Stimulated activated CD4-positive, alpha-beta T cell treated with anti-CD3 and anti-CD28 coated beads, Interleukin-1b, Interleukin-23, amount 100 ng/mL, for 4 hours (primary cell): ENCODE measurements around the gene TECTA.
"Not testable (repeated sequence)": the region's sequence is repeated elsewhere in the genome, so short reads cannot be mapped to it uniquely, and the experiment has no call there.

Experiments
- DNase-seq, 2 donors: peaks; one replicate each; pipeline ENCODE4 v3.0.0-alpha.2; 2020; ENCODE audit warnings: low read depth in 2 of 2

Gene TECTA

DNA sequence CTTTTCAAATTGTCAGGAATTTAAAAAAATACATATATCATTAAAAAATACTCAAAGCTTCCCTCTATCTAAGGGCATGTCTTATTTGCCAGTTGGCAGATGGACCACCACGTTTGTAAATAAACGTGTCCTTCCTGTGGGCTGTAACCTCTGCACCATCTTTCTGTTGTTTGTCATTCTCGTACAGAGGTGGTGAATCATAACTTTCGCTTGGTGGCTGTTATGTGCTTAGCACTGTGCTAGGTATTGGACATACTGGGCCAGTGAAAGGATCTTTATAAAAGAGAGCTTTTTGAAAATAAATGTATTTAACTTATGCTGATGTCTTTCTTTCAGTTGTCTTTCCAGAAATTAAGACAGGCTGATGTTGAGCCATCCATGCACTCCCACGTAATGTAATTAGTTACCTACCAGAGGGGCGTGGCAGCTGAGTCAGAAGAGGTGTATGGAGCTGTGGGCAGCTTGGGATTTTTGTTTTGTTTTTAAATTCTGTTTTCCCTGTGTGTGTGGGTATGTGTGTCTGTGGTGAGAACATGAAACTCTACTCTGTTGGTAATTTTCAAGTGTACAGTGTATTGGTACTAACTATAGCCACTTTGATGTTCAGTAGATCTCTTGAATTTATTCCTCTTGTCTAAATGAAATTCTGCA, 62.7 kb downstream of the TECTA start:
- no peak for DNase-seq

DNA sequence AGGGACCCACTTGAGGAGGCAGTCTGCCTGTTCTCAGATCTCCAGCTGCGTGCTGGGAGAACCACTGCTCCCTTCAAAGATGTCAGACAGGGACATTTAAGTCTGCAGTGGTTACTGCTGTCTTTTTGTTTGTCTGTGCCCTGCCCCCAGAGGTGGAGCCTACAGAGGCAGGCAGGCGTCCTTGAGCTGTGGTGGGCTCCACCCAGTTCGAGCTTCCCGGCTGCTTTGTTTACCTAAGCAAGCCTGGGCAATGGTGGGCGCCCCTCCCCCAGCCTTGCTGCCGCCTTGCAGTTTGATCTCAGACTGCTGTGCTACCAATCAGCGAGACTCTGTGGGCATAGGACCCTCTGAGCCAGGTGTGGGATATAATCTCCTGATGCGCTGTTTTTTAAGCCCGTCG, 76.6 kb downstream of the TECTA start:
- DNase-seq = not testable (repeated sequence)

DNA sequence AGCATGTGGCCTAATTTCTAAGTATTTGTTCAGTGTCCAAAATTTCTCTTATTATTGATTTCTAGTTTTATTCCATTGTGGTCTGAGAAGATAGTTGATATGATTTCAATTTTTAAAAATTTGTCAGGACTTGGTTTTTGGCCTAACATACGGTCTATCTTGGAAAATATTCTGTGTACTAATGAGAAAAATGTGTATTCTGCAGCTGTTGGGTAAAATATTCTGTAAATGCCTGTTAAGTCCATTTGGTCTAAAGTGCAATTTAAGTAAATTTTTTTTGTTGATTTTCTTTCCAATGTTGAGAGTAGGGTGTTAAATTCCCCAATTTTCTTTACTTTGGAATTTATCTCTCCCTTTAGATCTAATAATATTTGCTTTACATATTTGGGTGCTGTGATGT, 78.3 kb downstream of the TECTA start:
- no peak for DNase-seq

DNA sequence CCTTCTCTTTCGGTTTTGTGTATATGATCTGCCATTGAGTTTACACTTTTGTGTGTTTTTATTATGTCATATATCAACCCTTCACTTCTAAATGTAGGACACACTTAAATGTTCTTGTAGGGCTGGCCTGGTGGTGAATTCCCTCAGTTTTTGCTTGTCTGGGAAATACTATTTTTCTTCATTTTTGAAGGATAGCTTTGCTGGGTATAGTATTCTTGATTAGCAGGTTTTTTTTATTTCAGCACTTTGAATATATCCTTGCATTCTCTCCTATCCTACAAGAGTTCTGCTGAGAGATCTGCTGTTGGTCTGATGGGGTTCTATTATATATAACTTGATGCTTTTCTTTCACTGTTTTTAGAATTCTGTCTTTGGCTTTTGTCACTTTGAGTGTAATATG, 79.1 kb downstream of the TECTA start:
- DNase-seq = no peak

DNA sequence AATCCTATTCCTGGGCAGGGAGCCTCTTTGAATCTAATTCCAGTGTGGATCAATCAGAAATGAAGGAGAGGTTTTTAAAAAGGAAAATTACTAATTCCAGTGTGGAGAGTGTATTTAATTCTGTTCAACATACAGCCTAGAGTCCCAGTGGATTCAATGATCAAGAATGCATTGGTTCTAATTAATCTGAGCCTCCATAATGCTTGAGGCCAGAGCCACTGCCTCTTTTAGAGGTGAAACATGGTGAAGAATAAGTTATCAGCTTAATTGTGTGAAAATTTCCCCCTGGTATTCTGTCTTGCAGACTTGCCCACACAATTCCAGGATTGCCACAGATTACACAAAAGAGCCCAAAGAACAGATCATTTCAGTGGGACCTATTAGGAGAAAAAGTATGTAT, 87.7 kb downstream of the TECTA start:
- no peak for DNase-seq

DNA sequence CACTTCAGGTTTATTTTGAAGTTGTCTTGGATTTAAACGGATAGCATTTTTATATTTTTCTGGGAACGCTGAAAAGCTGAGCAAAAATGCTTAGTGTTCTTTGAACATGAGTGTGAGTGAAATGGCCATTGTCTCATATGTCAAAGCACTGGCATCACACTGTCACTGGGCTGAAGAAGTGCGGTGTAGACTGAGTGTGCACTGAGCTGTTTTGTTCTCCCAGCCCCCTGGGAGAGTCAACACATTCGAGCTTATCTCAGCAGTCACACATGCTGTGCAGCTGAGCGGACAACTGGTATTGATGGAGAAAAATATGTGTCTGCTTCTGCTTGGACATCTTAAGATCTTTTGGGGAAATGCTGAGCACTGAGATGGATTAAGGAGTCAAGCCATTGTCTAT, 90.8 kb downstream of the TECTA start:
- DNase-seq = no peak

DNA sequence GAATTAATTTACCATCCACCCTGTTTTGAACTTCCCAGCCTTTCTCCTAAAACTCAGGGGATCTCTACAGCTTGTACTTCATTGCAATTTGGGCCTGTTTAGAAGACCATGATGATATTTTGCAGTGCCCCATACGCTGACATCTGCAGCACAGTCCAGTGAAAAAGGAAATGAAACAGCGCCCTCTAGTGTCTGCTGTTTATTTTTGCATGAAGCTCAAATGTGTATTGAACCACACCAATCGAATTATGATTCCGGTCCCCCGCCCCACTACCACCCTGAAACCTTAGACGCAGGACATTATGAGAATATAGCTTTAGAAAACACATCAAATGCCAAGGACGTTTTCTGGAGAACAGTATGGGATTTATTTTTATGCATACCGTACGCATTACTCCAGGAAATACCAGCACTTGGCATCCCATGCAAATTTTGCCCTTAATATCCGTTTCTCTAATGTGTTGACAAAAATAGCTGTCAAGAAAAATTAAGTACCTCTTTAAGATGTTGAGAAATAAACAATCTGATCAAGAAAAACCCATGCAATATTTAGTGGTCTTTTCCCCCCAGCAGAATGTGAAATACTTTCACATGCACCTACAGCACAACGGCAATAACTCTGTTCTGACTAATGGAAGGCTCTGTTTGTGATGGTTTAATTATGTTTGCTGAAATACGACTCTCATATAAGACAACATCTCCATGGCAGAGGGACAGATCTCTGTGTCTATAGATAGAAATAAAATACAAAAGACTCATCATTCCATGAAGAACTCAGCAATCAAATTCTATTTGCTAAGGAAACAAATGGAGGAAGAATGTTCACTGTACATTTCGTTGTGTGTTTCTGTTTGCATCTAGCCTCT, 93.9 kb downstream of the TECTA start:
- DNase-seq = peak in 1 of 2 donors; percentile 56

DNA sequence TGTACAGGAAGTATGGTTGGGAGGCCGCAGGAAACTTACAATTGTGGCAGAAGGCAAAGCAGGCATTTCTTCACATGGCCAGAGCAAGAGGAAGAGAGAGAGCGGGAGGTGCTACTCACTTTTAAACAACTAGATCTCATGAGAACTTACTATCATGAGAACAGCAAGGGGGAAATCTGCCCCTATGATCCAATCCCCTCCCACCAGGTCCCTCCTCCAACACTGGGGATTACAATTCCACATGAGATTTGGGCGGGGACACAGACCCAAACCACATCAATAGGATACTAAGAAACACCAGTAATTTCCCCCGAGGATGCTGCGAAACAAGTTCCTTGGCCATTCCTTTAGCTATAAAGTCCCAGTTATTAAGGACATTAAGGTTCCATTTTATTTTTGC, 97.4 kb downstream of the TECTA start:
- no peak for DNase-seq

DNA sequence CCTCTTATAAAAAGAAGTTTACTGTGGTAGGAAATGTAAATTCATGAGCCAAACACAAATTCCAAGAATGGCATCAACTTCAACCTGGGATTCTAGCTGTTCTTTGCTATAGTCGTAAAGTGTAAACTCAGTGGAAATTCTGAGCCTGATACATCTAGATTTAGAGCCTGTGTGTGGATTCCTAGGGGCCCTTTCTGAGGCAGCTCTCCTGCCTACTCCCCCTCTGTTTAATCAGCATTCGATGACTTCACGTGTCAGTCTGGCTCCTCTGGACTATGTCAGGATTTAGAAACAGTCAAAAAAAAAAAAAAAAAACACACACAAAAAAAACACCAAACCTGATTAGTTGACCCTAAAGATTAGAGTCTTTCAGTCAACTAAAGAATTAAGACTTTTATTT, 98.5 kb downstream of the TECTA start:
- no peak for DNase-seq

DNA sequence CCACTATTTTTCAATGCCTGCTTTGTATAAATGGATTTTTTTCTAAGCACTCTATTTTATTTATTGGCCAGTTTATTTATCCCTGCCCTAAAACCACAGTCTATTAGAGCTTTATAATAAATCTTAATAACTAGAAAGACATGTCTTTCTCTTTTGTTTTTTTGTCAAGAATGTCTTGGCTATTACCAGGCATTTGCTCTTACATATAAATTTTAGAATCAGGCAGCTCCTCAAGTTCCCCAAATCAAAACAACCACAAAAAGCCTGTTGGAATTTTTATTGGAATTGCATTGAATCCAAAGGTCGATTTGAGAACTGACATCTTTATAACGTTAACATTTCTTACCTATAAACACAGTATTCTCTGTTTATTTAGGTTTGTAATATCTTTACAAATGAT, 105.8 kb downstream of the TECTA start:
- no peak for DNase-seq

DNA sequence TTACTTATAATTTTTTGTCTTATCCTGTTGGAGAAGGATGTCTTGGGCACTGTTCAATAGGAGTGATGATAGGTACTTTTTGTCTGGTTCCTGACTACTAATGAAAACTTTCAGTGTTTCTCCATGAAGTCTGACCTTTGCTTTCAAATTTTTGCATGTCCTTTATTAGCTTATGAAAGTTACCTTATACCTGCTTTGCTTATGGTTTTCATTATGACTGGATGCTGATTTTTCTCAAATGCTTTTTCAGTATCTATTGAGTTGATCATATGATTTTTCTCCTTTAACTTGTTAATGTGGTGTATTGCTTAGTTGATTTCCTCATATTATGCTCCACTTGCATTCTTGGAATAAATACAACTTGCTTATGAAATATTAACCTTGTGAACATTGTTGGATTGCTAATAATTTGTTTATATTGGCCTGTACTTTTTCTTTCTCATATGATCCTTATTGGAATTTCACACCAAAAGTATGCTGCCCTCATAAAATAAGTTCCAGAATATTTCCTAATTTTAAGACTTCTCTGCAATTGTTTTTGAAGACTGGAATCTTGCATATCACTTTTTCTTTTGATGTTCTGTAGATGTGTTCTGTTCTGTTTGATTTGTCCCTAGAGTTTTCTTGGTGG, 106.6 kb downstream of the TECTA start:
- DNase-seq = no peak

DNA sequence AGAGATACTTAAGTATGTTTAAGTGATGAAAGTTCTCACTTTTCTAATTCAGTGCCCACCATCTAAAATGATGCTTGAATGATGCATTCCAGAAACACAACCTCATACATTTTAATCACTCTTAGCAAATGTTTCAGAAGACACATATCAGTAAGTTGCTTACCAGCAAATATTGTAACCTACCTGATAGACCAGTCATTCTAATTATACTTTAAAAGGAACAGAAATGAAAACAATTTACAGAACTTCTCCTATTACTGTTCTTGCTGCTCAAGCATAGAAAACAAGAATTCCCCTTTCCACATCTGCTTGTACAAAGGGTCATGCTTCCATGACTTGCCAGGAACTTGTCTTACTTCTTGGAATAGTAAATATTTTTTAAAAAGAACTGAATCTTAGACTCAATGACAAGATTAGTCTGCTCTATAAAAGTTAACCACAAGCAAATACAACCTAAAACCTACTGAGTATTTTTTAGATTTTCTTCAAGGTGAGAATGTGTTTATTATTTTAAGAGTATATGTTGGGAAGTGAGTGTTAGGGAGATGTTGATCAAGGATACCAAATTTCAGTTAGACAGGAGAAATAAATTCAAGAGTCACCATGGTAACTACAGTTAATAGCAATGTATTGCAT, 109.5 kb downstream of the TECTA start:
- no peak for DNase-seq

DNA sequence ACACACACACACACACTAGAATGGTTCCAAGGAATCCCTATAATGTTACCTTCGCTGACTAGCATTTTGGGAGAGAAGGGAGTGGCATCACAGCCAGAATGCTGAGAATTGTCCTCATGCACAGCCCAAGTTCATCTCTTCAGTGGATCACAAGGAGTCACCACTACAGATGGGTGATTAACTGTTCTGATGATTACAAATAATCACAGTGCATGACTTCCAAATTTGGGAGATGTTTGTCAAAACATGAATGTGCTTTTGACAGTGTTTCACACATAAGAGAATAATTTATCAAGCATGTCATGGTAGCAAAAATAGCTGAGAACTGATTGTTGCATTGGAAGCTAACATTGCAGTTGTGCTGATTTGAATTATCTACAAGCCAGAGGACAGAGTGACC, 110.6 kb downstream of the TECTA start:
- no peak for DNase-seq

DNA sequence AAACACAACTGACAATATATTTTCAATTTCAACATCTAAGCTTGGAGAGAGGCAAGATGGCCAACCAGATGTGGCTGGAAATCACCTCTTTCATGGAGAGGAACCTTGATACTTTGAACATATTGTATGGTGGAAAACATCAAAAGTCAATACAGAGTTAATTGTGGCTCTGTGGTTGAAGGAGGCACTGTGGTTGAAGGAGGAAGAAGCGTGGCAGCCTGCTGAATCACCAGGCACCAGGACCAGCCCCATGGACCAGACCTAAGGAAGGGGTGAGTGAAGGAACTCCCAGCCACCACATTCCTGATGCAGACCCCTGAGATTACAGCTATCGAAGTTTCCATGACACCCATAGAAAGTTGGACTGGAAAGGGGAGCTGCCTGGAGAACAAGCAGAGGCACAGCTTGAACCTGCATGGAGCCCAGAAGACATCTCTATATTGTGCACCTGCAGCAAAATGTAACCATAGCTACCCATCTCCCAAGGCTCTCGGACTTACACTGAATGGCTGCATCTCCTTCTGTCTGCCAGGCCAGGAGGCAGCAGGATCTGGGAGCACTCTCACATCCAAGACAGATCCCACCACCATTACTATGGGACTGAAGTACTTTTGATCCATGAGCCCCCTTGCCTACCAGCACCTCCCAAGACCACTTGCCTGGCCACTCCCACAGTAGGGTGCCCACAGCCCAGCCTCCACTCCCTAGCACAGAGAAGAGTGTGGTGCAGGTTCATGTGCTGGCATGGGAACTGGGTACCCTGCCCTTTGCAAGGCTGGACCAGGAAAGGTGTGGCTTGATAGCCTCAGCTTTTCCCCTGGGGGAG, 111.7 kb downstream of the TECTA start:
- no peak for DNase-seq

DNA sequence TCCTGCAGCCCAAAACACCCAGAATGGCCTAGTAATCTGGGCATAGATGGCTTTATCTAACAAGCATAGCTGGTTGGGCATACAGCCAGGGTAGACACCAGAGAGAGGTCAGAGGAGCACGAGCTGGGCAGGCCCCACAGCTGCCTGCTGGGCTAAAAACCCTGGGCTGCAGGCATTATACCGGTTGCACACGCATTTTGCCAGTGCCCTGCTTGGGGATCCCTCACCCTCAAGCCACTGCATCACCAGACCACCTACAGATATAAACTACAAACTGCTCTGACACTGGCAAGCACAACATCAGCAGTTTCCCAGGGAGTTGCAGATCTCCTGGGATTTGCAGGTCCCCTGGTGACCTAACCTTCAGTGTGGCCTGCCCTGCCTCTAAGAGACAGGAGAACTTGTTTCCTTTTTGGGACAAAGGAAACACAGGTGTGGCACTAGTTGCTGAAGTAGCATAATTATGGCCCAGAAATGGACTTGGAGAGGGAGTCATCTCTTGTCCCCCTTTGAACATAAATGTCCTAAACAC, 112.4 kb downstream of the TECTA start:
- no peak for DNase-seq

DNA sequence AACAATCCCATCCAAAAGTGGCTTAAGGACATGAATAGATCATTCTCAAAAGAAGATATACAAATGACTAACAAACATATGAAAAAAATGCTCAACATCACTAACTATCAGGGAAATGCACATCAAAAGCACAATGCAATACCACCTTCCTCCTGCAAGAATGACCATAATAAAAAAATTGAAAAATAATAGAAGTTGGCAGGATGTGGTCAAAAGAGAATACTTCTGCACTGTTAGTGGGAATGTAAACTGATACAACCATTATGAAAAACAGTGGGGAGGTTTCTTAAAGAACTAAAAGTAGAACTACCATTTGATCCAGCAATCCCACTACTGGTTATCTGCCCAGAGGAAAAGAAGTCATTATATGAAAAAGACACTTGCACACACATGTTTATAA, 113.8 kb downstream of the TECTA start:
- DNase-seq = no peak

DNA sequence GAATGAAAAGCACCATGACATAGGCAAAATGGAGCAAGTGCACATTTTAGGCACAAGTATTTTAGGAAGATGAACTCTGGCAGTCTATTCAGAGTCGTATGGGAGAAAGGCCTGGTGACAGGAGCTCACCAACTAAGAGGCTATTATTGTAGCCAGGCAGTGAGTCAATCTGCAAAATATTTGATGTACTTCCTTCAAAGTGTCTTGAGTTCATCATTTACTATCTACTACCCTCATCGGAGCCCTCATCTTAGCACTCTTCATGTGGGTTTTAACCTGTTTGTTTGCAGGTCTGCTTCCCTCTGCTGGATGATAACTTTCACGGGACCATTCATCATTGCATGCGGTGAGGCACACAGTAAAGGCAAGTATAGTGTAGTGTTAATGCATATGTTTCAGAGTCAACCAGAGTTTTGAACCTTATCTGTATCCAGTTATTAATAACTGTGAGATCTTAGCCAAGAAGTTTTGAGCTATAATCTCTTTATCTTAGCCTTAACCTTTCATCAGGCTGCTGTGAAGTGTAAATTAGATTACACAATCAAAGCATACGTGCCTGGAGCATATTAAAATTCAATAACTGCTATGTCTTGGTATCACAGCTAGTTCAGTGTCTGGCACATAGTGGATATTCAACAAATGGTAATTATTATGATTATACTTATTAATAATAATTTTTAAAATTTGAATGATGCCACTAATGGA, 120.6 kb downstream of the TECTA start:
- no peak for DNase-seq

DNA sequence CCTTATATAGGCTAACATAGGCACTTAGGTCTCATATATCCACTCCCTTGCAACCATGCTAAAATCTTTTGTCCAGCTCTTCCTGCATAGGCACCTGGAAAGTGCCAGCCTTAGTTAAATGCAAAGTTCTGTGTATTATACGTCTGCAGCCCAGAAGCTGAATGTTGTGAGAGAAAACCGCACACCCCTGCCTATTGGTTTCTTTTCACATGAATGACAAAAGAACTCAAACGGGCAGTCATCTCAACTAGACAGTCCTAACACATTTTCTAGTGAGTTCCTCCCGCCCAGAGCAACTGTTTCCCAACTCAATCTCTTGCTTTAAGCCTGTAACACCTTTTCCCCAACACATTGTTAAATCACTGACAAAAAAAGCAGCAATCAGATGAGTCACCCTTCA, 122.1 kb downstream of the TECTA start:
- no peak for DNase-seq

DNA sequence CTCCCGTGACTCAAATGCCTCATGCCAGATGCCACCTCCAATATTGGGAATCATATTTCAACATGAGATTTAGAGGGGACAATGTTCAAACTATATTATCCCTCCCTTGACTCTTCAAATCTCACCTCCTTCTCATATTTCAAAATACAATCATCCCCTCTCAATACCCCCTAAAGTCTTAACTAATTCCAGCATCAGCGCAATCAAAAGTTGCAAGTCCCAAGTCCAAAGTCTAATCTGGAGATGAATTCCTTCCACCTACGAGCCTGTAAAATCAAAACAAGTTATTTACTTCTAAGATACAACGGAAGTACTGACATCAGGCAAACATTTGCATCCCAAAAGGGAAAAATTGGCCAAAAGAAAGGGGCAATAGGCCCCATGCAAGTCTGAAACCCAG, 124.3 kb downstream of the TECTA start:
- no peak for DNase-seq

DNA sequence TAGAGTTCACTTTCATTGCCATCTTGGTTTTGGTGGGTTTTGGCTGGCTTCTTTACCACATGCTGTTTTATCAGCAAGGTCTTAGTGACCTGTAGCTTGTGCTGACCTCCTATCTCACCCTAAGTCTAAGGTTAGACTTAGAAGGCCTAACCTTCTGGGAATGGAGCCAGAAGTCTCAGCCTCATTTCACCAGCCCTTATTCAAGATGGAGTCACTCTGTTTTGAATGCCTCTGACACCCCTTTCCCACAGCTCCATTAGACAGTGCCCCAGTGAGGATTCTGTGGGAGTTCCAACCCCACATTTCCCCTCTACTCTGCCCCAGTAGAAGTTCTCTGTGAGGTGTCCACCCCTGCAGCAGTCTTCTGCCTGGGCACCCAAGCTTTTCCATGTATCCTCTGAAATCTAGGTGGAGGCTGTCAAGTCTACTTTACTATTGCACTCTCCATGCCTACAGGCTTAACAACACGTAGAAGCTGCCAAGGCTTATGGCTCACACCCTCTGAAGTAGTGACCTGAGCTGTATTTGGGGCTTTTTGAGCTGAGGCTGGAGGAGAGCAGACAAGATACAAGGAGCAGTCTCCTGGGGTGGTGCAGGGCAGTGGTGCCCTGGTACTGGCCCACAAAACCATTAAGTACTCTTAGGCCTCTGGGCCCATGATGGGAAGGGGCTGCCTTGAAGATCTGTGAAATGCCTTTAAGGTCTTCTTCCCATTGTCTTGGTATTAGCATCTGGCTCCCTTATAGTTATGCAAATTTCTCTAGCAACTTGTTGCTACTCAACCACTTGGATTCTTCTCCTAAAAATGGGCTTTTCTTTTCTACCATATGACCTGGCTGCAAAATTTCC, 125.6 kb downstream of the TECTA start:
- DNase-seq = no peak
